ENCODE results near the gene CKAP5.

DNA sequence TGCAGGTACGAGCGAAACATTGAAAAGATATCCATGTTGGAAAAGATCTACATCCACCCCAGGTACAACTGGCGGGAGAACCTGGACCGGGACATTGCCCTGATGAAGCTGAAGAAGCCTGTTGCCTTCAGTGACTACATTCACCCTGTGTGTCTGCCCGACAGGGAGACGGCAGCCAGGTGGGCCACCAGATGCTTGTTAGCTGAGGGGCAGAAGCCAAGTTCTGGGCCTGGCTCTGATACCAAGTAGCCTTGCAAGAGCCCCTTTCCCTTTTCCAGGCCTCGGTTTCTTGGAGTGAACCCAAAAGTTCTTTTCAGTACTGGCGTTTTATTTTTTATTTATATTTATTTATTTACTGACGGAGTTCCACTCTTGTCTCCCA lies 117.4 kb downstream of the CKAP5 start:
- TF ChIP-seq ZBTB21 (CRISPR knock-in tag; IDR thresholded peaks at IDR 0.05; ENCODE audit: borderline replicate concordance) (no peak), NFYB (CRISPR knock-in tag; conservative IDR thresholded peaks at IDR 0.05; ENCODE audit: low read depth) (no peak)
- TF ChIP-seq, protein P1, sequence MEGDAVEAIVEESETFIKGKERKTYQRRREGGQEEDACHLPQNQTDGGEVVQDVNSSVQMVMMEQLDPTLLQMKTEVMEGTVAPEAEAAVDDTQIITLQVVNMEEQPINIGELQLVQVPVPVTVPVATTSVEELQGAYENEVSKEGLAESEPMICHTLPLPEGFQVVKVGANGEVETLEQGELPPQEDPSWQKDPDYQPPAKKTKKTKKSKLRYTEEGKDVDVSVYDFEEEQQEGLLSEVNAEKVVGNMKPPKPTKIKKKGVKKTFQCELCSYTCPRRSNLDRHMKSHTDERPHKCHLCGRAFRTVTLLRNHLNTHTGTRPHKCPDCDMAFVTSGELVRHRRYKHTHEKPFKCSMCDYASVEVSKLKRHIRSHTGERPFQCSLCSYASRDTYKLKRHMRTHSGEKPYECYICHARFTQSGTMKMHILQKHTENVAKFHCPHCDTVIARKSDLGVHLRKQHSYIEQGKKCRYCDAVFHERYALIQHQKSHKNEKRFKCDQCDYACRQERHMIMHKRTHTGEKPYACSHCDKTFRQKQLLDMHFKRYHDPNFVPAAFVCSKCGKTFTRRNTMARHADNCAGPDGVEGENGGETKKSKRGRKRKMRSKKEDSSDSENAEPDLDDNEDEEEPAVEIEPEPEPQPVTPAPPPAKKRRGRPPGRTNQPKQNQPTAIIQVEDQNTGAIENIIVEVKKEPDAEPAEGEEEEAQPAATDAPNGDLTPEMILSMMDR (IDR thresholded peaks at IDR 0.05) = no peak
- TF ChIP-seq, protein P2, sequence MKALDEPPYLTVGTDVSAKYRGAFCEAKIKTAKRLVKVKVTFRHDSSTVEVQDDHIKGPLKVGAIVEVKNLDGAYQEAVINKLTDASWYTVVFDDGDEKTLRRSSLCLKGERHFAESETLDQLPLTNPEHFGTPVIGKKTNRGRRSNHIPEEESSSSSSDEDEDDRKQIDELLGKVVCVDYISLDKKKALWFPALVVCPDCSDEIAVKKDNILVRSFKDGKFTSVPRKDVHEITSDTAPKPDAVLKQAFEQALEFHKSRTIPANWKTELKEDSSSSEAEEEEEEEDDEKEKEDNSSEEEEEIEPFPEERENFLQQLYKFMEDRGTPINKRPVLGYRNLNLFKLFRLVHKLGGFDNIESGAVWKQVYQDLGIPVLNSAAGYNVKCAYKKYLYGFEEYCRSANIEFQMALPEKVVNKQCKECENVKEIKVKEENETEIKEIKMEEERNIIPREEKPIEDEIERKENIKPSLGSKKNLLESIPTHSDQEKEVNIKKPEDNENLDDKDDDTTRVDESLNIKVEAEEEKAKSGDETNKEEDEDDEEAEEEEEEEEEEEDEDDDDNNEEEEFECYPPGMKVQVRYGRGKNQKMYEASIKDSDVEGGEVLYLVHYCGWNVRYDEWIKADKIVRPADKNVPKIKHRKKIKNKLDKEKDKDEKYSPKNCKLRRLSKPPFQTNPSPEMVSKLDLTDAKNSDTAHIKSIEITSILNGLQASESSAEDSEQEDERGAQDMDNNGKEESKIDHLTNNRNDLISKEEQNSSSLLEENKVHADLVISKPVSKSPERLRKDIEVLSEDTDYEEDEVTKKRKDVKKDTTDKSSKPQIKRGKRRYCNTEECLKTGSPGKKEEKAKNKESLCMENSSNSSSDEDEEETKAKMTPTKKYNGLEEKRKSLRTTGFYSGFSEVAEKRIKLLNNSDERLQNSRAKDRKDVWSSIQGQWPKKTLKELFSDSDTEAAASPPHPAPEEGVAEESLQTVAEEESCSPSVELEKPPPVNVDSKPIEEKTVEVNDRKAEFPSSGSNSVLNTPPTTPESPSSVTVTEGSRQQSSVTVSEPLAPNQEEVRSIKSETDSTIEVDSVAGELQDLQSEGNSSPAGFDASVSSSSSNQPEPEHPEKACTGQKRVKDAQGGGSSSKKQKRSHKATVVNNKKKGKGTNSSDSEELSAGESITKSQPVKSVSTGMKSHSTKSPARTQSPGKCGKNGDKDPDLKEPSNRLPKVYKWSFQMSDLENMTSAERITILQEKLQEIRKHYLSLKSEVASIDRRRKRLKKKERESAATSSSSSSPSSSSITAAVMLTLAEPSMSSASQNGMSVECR (CRISPR knock-in tag; IDR thresholded peaks at IDR 0.05; ENCODE audit: borderline replicate concordance) = no peak
